GM18517 (cell line): Measurements from ENCODE around the gene PXN.
"Not testable (repeated sequence)": the region's sequence is repeated elsewhere in the genome, so short reads cannot be mapped to it uniquely, and the experiment has no call there.

Source experiments
- ATAC-seq: cut with Tn5 transposase; IDR thresholded peaks from one replicate; pipeline ENCODE4 v1.9.1; 2021; ENCODE audit warnings: mild to moderate bottlenecking, moderate library complexity; ENCODE audit not compliant: unreplicated experiment

PXN gene

DNA sequence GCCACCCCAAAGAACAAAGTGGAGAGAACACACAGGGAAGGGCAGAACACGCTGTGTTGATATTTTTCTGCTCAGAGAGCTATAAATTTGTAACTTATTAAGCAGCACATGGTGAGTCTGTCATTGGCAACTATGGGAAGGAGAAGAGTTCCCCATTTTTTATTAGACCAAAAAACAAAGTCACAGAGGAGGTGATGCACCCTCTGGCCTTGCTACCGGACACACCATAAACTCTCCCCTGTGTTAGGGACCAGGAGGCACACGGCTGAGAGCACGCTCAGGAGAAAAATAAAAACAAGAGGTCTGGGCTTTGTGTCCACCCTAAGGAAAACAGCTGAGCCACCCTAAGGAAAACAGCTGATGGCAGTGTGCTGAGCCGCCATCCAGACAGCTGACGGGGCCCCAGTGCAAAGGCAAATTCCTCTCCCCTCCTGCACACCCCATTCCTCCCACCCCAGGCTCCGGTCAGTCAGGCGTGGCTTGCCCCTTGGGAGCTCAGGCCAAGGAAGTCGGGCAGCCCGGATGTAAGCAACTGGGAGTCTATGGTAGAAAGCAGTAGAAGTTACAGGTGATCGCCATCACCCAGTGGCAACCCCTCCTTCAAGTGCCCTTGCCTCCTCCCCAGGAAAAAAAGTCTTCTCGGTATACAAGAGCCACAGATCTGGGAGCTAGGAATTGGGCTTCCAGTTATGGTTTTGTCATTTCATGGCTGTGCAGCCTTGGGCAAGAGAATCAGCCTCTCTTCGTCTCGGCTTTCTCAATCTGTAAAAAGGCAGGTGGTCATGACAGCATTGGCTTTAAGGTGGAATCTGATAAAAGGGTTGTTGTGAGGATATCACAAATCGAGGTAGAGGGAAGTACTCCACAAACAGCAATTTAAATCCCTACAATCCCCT is 2.4 kb downstream of the PXN start:
- no peak for ATAC-seq

DNA sequence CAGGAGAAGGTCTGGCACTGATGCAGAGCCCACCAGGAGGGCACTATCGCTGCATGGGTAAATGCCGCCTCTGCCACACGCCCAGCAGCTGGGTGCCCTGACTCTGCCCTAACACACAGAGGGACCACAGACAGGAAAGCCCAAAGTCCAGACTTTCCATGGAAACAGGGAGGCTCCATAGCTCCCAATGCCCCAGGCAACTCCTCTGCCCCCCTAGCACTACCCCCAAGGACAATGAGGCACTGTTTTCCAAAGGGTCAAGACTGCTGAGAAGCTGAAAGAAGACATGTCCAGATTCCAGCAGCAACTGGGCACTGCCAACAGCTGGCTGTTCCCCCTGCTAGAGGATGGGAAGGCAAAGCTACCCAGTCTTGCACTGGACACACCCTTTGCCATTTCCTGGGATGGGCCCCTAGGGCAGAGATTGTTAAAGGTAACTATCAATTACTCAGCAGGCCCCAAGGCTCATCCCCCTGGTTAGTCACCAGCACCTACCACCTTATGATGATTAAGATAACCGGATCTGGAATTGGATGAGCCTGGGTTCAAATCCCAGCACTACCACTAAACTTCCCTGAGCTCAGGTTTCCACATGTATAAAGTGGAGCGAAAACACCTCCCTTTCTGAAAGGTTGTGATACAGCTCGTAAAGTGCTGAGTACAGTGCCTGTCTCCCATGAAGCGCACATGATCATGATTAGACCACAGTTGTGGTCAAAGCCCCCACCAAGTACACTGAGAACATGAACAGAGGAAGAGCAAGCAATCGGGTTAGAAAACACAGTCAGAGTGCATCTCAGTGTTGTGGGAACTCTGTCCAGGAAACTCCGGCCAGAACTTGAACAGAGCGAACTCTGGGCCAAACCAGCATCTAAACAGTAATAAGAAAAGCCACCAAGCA is 3.3 kb downstream of the PXN start:
- ATAC-seq: no peak

DNA sequence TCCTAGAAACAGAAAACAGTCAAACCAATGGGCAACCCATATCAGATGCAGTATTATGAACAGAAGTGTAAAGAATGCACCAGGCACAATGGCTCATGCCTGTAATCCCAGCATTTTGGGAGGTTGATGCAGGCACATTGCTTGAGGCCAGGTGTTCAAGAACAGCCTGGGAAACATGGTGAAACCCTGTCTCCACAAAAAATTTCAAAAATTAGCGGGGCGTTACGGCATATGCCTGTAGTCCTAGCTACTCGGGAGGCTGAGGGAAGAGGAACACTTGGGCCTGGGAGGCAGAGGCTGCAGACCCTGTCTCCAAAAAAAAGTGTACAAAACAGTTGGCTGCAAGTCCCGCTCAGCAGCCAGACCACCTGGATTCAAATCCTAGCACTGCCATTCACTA is 4.9 kb downstream of the PXN start:
- ATAC-seq: no peak

DNA sequence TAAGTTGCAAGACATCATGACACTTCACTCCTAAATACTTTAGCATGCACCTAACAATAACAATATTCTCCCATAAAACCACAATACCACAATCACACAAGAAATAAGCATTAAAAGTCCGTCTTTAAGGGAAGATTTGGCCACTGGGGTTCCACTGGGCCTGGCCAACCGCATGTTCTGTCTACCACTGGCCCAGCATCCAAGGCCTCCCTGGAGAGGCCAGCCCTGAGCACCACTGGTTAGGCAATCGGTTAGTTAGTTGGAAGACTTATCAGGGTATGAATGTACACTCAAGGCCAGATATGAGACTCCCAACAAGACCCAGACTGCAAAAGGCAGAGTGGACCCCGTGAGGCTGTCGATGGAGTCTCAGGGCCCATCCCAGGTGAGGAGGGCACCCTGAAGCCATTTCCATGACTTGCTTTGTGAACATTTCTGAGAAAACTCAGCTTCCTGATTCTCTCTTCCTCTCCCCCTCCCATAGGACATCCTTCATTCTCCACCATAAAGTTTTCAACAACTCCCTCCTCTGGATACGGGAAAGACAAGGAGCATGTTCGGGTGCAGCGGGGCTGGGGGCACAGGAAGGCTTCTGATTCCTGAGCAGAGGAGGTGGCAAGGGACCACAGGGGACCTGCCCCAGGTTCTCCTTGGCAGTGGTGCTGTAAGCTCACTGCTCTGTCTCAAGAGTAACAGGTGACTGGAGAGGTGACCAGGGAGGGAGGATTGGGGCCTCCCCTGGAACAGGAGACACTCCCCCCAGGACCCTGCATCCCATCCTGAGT is 5.9 kb downstream of the PXN start:
- ATAC-seq: no peak

DNA sequence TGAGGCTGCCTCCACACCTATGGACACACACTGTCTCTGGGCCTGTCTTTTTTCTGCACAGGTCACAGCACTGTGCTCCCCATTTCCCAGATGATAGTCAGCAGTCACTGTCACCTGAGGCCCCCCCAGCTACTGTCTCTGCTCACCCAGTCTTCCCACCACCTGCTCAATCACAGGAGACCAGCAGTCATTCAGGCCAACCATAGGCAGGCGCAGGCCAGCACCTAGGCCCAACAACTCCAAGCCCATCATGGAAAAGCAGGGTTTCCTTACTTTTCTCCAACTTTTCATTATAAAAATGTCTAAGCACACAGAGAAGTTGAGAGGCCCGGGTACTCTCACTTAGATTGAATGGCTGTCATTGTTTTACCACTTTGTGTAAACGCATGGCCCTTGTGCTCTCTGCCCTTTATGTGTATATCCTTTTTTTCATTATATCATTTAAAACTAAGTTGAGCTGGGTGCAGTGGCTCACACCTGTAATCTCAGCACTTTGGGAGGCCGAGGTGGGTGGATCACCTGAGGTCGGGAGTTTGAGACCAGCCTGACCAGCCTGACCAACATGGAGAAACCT is 7.1 kb downstream of the PXN start:
- ATAC-seq: no peak

DNA sequence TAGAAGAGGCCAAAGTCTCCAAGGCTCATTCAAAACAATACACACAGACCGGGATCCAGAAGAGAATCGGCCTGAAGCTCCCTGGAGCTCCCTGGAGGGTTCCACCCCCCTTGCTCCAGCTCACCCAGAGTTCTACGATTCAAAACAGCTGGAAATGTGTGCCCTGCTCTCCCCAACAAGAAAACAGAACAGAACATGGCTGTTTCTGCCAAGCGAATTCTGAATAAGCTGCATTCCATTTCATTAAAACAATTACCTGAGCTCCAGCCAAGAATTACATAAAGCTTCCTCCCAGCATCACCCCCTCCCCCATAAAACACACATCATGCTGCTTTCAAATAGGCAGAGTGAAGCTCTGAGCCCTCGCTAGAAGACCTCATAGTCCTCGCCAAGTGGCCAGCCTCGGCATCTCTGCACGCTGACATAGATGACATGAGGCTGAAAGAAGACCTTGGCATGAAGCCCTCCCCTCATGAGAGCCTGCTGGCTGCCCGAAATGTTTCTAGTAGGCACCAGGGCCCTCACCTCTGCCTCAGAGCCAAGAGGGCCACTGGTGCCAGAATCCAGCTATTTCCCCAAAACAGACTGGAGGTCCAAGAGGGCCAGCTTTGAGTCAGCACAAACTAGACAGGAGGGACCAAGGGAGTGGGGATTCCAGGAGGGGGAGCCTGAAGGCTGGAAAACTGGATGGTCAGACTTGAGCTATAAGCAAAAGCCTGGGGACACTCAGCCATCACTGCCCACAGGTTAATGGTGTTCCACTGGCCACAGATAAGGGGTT is 8.3 kb downstream of the PXN start:
- no peak for ATAC-seq

DNA sequence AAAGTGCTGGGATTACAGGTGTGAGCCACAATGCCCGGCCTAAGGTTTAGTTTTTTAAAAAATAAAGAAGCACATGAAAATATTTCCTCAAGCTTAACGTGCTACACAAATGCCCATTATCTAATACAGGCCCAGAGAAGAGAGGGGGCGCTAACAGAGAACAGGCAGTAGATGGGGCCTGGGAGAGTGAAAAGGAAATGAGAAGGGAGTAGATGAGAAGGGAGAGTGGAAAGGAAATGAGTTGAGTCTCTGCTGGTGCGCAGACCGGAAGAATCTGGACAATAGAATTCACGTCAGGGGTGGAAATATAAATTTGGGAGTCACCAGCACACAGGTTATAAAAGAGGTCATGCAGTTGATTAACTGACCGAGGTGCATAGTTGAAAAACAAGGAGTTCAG is 10.7 kb downstream of the PXN start:
- ATAC-seq: no peak

DNA sequence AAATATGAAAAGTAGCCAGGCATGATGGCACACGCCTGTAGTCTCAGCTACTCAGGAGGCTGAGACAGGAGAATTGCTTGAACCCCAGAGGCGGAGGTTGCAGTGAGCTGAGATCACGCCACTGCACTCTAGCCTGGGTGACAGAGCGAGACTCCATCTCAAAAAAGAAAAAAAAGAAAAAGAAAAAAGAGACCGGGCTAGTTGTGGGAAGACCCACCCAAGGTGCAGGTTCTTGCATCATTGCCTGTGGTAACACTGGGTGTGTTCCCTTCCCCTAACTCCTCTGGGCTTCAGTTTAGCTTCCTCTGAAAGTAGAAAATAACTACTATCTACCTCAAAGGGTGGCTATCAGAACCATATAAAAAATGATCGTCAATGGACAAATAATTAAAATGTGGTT is 12.2 kb downstream of the PXN start:
- ATAC-seq: not testable (repeated sequence)

DNA sequence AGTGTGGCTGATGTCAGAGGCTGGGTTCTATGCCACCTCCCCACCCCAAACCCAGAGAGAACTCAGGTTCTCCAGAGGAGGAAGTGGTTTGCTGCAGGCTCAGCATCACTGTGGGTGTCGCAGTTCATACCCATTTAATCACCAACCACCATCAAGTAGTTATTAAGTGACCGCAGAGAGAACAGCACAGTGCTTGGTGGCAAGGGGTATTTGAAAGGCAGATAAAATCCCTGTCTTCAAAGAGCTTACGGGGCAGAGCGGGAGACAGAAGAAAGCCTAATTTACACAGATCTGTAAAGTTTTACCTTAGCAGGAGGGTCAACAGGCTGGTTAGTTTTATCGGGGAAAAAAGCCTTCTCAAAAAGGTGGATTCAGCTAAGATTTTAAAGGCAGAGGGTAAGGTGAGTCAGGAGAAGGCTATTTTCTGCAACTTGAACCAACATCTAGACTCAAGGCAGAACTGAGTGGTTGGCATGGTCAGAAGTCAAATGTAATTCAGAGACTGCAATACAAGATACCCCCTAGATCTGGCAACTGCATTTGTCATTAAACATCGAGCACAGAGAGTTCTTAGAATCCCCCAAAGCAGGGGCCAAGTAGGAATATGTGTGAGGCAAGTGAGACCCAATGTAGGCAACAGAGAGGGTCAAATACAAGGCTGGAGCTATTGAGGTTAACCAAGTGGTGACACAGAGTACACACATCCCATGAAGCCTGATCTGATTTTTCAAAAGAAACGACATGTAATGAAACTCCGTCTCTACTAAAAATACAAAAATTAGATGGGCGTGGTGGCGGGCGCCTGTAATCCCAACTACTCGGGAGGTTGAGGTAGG is 13.2 kb downstream of the PXN start:
- ATAC-seq: no peak

DNA sequence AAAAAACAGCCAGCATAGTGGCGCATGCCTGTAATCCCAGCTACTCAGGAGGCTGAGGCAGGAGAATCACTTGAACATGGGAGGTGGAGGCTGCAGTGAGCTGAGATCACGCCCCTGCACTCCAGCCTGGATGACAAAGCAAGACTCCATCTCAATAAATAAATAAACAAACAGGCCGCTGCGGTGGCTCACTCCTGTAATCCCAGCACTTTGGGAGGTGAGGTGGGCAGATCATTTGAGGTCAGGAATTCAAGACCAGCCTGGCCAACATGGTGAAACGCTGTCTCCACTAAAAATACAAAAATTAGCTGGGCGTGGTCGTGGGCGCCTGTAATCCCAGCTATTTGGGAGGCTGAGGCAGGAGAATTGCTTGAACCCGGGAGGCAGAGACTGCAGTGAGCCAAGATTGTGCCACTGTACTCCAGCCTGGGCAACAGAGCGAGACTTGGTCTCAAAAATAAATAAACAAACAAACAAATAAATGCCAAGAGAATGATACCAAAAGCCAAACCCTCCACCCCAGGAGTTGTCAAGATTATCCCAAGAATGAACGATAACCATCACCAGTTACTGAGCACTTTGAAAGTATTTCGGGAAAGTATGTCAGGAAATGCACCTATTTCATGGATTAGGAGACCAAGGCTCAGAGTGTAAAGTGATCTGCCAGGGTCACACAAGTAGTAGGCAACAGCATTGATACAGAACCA is 14.0 kb downstream of the PXN start:
- ATAC-seq: not testable (repeated sequence)

DNA sequence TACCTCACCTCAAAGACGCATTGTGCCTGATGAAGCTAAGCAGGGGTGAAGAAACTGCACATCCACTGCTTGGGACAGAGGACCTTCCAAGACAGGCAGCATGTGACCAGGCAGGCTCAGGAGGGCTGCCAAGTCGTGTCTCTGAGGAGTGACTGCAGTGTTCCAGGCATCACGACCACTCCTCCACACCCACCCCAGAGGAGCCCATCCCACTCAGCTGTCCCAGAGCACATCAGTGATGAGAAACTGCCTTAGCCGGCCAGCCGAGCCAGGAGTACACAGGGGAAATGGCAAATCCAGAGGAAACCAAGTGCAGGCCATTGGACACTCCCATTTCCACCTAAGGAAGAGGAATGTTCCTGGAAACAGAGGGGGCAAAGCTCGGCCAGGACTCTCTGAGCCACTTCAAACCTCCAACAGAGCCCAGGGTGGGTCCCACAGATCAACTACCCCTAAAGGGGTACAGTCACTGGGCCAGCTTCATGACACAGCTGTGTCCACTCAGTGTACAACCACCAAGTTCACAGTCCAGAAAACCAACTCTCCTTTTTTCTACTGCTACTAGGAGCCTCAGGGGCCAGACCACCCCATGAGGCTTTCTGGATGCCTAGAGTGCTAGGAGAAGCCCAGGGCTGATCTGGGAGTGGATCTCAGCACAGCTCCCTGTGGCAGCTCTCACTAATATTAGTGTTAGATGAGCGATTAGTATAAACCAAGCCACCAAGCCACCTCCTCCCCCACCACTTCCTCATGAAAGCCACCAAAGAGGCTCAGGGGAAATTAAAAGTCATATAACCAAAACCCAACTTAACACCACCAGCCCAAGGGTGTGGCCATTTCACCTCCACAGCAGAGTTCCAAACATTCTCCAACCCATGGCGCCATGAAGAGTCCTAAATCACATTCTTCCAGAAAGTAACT is 15.4 kb downstream of the PXN start:
- no peak for ATAC-seq

DNA sequence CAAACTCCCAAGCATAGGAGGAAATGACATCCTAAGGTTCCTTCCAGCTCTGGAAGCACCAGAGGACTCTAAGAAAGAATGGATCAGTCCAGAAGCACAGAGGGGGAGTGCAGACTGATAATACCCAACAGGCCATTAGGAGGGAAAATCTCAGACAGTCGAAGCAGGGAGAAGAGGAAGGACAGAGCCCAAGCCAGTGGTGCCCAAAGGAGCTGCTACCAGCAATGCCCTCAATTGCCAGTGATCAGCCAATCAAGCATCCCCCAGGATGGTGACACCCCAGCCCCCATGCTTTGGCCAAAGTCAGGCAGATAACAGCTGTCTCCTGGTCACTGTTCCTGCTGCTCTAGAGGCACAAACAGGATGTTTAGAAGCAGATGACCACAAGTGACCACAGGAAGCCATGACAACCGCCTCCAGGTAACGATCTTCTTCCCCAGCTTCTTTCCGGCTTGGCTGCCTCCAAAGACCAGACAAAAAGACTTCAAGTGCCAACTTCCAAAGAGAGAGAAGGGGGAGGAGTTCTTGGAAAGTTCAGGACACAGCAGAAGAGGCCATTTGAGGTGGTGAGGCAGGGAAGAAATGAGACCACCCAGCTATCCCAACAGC is 16.2 kb downstream of the PXN start:
- no peak for ATAC-seq

DNA sequence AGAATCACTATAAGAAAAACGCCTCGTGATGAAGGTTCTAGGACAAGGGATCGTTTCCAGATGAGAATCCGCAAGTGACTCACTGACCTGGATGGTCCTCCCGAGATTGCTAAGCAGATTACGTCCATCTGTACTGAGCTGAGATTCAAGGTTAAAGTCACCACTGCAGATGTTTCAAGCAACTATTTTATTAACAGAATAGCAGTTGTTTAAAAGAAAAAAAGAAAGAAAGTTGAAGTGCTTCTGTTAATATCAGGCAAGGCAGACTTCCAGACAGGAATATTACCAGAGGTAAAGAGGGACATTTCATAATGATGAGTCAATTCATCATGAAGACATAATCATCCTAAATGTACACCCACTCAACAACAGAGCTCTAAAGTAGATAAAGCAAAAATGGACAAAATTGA is 17.9 kb downstream of the PXN start:
- ATAC-seq: no peak

DNA sequence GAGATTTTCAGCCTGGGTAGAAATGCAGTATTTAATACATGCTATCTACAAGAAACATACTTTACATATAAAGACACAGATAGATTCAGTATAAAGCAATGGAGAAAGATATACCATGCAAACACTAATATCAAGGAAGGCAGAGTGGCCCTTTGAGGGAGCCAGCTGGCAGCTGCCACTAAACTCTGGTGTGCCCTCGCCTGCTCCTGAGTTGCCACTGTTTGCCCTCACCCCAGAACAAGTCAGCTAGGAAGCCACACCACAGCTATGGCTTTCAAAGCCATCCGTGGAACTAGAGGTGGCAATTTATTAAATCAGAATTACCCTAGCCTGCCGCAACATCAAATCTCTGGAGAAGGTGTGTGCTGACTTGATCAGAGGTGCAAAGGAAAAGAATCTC is 18.3 kb downstream of the PXN start:
- ATAC-seq: no peak

DNA sequence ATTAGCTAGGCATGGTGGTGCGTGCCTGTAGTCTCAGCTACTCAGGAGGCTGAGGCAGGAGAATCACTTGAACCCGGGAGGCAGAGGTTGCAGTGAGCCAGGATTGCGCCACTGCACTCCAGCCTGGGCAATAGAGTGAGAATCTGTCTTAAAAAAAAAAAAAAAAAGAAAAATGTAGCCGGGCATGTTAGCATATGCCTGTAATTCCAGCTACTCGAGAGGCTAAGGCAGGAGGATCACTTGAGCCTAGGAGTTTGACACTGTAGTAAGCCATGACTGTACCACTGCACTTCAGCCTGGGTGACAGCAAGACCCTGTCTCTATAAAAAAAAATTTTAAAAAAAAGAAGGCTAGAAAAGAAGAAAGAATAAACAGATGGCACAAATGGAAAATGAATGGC is 18.8 kb downstream of the PXN start:
- not testable (repeated sequence) for ATAC-seq

DNA sequence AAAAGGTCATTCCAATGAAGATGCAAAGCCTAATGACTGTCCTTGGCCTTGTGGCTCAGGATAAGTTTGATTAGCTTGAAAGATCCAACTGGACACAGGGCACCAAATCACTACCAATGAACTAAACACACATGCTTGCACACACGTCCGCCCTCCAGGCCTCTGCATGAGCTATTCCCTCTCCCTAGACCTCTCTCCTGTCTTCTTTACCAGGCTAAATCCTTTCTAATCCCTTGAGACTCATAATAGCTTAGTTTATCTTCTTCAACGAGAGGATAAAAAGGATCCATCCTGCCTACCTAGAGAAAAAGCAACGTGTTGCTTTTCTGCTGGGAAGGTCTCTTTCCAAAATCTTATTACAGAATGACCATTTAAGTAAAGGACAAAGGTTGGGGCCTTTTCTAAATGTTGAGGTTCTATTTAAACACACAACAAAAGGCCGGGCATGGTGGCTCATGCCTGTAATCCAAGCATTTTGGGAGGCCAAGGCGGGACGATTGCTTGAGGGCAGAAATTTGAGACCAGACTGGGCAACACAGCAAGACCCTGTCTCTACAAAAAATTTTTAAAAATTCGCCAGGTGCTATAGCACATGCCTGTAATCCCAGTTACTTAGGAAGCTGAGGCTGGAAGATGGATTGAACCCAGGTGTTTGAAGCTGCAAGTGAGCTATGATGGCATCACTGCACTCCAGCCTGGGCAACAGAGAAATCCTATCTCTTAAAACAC is 22.4 kb downstream of the PXN start:
- no peak for ATAC-seq
